ENCODE measurements around the gene DDX4.

DDX4 gene

DNA sequence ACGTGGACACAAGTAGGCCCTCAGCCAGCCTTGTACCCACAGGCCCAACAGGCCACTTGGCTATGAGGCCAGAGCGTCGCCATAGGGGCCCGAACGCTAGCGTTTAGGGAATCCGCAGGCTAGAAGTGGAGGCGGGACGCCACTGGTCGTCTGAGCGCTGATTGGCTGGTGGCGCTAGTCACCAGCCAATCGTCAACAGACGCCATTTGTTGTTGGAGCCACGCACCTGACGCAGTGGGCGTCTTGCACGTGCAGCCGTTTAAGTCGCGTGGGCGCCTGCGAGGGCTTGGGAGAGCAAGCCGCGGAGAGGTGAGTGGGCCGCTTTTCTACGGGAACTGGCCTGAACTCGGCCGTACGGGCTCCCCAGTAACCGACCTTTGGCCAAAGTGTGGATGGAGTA is at the start of gene DDX4:
TSS of gene DDX4 (plus strand) at position 269 of the 400 bp plus-strand sequence. CDS start 903 bp downstream, outside the sequence.
- no peak for TF ChIP-seq SNAI2 (CRISPR knock-in tag; IDR thresholded peaks at IDR 0.05)
- no peak for ATAC-seq

DNA sequence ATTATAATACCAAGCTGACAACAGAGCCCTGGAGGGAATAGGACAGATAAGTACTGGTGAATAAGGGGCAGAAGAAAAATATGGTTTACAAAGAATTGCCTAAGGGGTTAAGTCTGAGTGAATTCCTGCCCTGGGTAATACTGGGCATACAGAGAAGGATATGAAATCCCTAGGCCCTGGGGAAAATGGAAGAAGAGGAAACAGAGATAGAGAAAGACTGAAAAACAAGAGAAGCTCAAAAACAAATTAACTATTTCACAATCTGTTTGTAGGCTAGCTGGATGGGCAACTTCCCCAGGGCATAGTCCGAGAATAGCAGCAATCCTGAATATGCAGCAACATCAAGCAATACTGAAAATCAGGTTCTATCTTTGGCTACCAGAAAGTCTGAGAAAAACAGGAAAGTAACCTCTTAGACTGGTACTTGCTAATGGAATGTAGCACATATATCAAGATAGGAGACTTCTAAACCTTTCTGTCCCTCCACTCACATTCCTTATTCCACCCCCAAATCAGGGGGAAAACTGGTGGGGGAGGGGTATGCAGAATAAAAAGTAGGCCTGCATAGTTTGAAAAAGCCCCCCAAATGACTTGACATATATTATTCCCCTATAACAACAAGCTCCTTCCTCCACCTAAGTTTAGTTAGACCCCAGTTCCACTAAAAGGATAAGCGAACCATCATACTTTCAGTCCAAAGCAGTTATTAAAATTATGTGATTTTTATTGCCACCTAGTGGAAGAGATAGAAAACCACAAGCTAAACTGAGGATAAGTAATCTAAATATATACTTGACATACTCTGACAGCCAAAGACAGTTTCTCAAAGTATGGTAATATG is 46.4 kb upstream of the DDX4 start:
- ATAC-seq, result peak; percentile 79
- TF ChIP-seq ZNF565 (CRISPR knock-in tag; conservative IDR thresholded peaks at IDR 0.05; ENCODE audit: low read depth), result no peak
- no peak for TF ChIP-seq SNAI2 (CRISPR knock-in tag; IDR thresholded peaks at IDR 0.05)
- TF ChIP-seq ZNF70 (CRISPR knock-in tag; IDR thresholded peaks at IDR 0.05), result no peak
- TF ChIP-seq, protein P1, sequence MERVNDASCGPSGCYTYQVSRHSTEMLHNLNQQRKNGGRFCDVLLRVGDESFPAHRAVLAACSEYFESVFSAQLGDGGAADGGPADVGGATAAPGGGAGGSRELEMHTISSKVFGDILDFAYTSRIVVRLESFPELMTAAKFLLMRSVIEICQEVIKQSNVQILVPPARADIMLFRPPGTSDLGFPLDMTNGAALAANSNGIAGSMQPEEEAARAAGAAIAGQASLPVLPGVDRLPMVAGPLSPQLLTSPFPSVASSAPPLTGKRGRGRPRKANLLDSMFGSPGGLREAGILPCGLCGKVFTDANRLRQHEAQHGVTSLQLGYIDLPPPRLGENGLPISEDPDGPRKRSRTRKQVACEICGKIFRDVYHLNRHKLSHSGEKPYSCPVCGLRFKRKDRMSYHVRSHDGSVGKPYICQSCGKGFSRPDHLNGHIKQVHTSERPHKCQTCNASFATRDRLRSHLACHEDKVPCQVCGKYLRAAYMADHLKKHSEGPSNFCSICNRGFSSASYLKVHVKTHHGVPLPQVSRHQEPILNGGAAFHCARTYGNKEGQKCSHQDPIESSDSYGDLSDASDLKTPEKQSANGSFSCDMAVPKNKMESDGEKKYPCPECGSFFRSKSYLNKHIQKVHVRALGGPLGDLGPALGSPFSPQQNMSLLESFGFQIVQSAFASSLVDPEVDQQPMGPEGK (CRISPR knock-in tag; IDR thresholded peaks at IDR 0.05; ENCODE audit: borderline replicate concordance), result no peak
- no peak for TF ChIP-seq ZFP3 (CRISPR knock-in tag; IDR thresholded peaks at IDR 0.05)
- TF ChIP-seq, protein P2, sequence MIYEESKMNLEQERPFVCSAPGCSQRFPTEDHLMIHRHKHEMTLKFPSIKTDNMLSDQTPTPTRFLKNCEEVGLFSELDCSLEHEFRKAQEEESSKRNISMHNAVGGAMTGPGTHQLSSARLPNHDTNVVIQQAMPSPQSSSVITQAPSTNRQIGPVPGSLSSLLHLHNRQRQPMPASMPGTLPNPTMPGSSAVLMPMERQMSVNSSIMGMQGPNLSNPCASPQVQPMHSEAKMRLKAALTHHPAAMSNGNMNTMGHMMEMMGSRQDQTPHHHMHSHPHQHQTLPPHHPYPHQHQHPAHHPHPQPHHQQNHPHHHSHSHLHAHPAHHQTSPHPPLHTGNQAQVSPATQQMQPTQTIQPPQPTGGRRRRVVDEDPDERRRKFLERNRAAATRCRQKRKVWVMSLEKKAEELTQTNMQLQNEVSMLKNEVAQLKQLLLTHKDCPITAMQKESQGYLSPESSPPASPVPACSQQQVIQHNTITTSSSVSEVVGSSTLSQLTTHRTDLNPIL (CRISPR knock-in tag; IDR thresholded peaks at IDR 0.05; ENCODE audit: low read depth), result no peak
- no peak for TF ChIP-seq ZFP30 (CRISPR knock-in tag; IDR thresholded peaks at IDR 0.05)
- no peak for TF ChIP-seq TCF4 (CRISPR knock-in tag; IDR thresholded peaks at IDR 0.05; ENCODE audit: borderline replicate concordance)
- no peak for TF ChIP-seq ZC3H10 (CRISPR knock-in tag; IDR thresholded peaks at IDR 0.05)
- no peak for TF ChIP-seq ESRRG (CRISPR knock-in tag; IDR thresholded peaks at IDR 0.05)
- TF ChIP-seq TOX (CRISPR knock-in tag; IDR thresholded peaks at IDR 0.05; ENCODE audit: borderline replicate concordance), result no peak
- TF ChIP-seq OSR1 (CRISPR knock-in tag; IDR thresholded peaks at IDR 0.05), result no peak
- TF ChIP-seq ISL1 (CRISPR knock-in tag; IDR thresholded peaks at IDR 0.05), result no peak
- no peak for TF ChIP-seq PPARA (CRISPR knock-in tag; IDR thresholded peaks at IDR 0.05; ENCODE audit: borderline replicate concordance)
- TF ChIP-seq ZNF8 (CRISPR knock-in tag; IDR thresholded peaks at IDR 0.05), result no peak
- no peak for TF ChIP-seq GLIS3 (CRISPR knock-in tag; IDR thresholded peaks at IDR 0.05)
- no peak for TF ChIP-seq POU6F1 (CRISPR knock-in tag; IDR thresholded peaks at IDR 0.05; ENCODE audit: borderline replicate concordance, low read depth)
- no peak for TF ChIP-seq BACH2 (CRISPR knock-in tag; IDR thresholded peaks at IDR 0.05; ENCODE audit: borderline replicate concordance)
- no peak for TF ChIP-seq CSDC2 (CRISPR knock-in tag; IDR thresholded peaks at IDR 0.05)
- no peak for TF ChIP-seq CSRNP3 (CRISPR knock-in tag; IDR thresholded peaks at IDR 0.05)

DNA sequence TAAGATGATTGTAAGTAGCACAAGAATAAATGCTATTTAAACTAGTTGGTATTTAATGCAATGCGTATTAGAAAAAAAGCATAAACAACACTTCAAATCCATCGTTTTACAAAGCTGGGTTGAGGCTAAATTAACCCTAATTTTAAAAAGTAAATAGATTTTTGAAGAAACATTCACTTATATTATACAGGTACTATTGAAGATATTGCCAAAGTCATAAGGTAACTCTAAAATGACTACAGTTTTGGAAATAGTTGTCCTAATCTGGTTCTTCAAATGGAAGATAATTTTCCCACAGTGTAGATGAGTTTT is 45.8 kb upstream of the DDX4 start:
- ATAC-seq, result no peak
- TF ChIP-seq ZC3H10 (CRISPR knock-in tag; IDR thresholded peaks at IDR 0.05) (no peak), TSHZ2 (CRISPR knock-in tag; IDR thresholded peaks at IDR 0.05) (no peak)
